ENCODE results near the gene APOBEC3B.

GRCh38 chr22:38948181-38948940 is 33.8 kb upstream of the APOBEC3B start:
- no peak for TF ChIP-seq USF2 (IDR thresholded peaks at IDR 0.05; ENCODE audit: borderline replicate concordance, low read depth, low read length)
- TF ChIP-seq CTCF (IDR thresholded peaks at IDR 0.05), result no peak
- TF ChIP-seq FOXM1 (IDR thresholded peaks at IDR 0.05; ENCODE audit: low read depth), result no peak
- TF ChIP-seq EZH2phosphoT487 (IDR thresholded peaks at IDR 0.05; ENCODE audit: borderline replicate concordance, low read depth), result no peak
- TF ChIP-seq YY1 (IDR thresholded peaks at IDR 0.05; ENCODE audit: low read depth), result no peak
- TF ChIP-seq SMC3 (IDR thresholded peaks at IDR 0.05; ENCODE audit: low read depth, low read length), result no peak
- no peak for TF ChIP-seq ZBTB33 (IDR thresholded peaks at IDR 0.05; ENCODE audit: borderline replicate concordance, low read depth)
